GM18909 (cell line): ENCODE measurements around the gene FBXO7.

Source experiments
- ATAC-seq: cut with Tn5 transposase; IDR thresholded peaks from one replicate; pipeline ENCODE4 v1.9.1; 2021; ENCODE audit warnings: mild to moderate bottlenecking; ENCODE audit not compliant: unreplicated experiment, poor library complexity

FBXO7 gene

DNA sequence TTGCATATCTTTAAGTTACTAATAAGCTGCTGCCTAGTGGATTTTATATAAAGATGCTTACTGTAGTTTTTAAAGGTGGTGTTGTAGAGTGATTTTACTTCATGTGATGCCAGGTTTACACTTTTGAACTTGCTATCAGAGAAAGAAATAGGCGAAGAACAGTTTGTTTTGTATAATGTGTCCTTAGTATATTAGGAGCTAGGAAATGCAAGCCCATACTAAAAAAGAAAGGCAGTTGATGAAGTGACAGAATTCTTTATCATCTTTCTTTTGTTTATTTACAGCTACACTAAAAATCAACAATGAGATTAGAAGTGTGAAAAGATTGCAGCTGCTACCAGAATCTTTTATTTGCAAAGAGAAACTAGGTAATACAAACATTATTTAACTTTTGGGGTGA is 12.8 kb downstream of the FBXO7 start:
- ATAC-seq = no peak

DNA sequence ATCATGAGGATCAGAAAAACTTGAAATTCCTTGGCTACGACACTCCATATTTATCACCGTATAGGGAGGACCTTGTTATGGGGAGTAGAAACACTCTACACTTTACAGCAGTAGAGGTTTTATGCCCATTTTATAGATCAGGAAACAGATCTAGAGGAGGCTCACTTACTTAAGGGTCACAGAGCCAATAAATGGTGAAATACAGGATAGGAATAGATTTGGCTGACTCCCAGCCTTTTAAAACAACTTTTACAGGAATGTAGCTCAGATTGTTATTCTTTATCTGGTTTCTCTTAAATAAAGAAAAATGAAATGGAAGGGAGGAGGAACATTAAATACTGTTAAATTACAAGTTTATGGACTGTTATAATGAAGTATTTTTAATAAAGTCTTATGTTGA is 14.8 kb downstream of the FBXO7 start:
- ATAC-seq = no peak

DNA sequence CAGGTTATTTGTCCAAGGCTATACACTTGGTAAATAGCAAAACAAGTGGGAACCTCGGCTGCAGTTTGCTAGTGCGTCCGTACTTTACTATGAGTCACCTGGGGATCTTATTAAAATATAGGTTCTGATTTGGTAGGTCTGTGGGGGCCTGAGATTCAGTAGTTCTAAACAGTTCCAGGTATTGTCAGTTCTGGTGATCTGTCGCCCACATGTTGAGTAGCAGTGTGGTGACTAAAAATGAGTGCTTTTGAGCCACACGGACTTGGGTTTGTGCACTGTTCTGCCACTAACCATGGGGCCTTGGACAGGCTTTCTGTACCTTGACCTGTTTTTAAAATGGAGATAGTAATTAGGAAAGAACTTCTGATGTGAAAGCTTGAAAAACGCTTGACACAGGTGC is 15.7 kb downstream of the FBXO7 start:
- no peak for ATAC-seq

DNA sequence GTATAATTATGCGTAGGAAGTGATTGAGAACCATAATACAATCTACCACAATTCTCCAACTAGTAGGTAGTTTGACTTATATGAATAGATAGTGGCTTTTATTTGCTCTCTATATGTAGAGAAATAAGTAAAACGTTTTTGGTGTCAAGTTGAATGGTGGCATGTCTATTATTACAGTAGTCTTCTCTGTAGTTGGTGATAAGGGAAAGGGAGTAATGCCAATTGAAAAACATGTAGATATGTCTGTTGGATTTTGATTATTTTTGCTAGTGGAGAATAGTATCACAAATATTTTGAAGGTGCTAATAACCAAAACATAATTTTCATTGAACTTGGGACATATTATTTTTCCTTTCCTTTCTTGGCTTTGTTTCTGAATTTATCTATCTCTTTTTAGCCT is 17.5 kb downstream of the FBXO7 start:
- ATAC-seq = no peak

DNA sequence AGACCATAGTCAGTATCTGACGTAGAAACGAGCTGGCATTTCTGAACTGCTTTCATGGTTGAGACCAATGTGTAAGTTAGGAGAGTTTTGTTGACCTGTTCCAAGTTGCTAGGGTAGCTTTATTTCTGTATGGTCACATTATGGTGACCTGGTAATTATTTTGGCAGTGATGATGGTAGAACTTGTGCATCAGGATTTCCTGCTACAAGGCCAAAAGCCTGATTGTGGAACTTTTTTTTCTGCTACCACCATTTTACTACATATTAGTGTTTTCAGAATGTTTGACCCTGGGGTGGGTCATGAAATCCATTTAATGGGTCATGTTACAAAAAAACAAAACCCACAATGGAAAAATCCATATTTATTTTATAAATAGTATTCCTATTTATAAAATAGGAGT is 18.9 kb downstream of the FBXO7 start:
- ATAC-seq = no peak

DNA sequence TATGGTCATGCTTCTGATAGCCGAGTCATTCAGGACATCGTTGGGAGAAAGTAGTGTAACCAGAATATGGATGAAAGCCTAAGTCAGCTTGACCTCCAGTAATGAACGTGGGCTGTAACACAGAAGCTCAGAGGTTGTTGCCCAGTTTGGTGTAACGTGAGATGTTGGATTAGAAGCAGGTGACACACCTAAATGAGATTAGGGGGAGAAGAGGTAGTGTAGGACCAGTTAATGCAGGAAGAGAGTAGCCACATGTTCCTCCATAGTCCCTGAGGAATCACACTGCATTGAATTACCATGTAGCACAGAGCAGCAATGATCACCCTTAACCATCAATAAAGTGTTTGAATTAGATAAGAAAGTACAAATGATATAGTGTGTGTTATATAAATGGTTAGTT is 20.4 kb downstream of the FBXO7 start:
- ATAC-seq = no peak

DNA sequence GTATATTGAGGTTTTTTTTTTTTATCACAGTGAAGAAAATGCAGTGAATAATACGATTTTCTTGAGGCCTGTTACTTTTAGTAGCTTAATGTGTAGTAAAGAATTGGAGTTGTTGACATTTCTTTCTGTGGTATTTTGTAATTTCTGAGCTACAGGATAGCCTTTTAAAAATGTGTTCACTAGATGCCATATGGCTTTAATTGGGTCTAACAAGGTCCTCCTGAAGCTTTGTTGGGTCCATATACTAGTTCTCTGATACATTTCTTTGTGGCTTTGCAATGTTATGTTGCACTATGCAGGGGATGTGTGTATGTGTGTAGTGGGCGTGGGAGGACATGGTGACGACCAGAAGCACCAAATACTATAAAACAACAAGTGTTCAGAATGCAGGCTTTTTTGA is 25.1 kb downstream of the FBXO7 start:
- ATAC-seq = no peak

DNA sequence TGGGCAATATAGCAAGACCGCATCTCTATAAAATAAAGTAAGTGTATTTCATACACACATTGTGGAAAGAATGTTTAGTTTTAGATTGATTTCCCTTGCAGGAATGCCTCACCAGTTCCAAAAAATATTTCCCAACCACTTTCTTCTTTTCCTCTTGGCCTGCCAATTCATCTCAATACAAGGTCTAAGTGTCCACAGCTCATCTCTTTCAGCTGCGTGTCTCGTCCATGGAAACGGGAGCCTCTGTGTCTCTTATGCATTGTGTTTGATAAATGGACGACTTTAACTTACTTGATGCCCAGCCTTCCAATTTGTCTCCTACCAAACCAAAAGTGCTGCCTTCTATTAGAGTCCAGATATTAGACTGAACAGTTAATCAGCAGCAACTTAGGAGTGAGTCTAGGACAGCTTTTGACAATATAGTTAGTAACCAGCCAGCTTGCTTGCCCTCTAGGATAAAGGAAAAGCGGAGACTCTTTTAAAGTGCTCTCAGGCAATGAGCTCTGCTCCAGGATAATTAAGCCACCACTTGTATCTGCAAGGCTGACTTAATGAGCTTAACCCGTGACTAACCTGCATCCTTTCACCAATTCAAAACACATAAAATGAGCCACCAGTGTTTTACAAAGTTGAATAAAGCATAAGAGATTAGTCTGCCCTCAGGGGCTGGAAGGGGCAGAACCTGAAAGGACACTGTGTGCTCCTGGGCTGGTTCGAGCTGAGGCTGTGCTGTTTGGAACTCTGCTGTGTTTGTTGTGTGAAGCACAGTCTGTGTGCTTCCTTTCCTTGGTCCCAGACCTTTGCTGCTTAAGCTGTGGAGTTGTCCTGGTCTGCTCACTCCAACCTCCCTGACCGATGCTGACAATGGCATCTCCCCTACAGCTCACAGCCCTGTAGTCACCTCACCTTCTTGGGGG is 27.5 kb downstream of the FBXO7 start:
- no peak for ATAC-seq

DNA sequence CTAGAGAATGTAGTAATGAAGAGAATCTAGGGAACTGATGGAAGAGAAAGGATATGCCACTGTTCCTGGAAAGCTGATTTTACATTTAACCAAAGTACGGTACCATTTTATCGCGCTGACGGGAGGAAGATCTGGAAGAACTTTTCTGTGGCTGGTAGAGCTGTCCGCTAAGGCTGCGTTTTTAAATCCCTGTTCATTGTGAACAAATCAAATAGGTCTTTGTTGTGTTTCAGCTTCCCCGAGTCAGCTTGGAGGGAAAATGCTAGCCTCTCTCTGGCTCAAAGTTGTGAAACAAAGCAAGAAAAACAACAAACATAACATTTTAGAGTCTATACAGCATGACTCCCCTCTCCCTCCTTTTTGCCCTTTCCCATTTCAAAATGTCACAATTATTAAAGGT is 34.4 kb downstream of the FBXO7 start:
- no peak for ATAC-seq

DNA sequence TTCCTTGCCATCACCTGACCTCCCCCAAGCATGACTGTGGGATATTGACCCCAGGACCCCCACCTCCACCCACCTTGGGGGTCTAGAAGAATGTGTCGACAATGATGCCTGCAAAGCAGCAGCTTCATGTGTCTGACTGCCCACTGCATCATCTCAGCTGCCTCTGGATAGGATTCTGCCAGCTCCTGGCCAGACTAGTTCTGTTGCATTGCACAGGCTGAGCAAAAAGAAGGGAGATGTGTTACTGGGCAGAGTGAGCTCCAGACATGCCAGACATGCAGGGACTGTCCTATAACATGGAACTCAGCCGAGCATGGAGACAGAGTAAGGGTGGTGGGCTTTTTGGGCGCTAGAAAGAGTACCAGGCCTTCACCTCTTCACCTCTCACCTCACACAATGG is 36.7 kb downstream of the FBXO7 start:
- ATAC-seq = no peak

DNA sequence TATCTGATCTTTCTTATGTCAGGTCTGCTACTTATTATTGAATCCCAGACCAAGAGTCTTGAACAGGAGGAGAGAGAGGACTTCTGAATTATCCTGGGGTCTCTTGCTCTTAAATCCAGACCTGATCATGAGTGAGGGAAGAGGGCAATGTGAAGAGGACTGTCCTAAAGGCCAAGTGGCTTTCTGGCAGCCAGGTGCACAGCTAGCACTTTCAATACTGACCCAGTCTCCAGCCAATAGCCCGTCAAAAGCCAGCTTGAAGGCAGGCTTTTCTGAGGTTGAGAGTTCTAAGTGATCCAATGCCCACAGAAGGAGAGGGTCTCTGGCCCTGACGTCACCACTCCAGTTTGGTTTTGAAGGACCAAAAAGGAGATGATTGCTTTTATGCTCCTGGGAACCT is 37.2 kb downstream of the FBXO7 start:
- no peak for ATAC-seq

DNA sequence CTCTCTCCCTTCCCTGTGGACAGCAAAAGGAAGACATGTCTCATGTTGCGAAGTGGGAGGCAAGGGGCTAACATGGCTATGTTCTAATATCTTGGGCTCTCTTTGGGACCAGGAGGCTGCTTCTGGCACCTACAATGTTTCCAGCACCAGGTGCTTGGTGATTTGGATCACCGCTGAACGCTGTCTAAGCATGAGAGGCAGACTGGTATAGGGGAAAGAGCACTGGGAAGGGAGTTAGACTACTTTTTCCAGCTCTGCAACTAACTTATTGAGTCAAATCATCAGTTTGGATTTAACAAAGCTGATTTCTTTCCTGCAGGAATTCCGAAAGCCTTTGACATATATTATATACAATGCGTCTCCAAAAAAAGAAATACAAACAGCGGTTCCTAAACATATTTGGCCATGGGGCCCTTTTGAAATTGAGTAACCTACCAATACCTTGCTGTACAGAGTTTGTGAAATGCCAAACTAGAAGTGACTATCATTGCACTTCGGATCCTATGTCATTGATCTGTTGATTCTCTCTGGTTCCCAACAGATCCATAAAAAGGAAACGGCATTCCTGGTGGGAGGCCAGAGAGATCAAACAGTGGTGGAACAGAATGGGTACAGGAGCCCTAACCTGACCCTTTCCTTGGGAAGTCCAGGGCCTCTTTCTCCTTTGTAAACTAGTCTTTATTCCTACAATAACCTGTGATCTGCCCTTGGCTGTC is 37.8 kb downstream of the FBXO7 start:
- no peak for ATAC-seq

DNA sequence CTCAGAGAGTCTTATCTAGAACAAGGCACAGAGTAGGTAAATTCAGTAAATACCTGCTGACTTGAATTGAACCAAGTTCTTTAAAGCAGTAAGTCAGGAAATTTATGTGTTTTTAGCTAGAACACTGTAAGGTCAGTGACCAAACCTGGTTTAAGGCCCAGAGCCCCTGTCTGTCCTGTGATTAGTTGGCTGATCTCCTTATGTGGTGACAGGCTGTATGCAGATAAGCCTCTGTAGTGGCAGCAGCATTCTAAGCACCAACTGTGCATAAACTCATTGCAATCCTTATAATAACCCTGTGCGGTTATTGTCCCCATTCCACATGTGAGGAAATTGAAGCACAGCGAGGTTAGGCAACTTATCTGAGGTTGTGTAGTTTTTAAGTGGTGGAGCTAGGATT is 40.5 kb downstream of the FBXO7 start:
- no peak for ATAC-seq

DNA sequence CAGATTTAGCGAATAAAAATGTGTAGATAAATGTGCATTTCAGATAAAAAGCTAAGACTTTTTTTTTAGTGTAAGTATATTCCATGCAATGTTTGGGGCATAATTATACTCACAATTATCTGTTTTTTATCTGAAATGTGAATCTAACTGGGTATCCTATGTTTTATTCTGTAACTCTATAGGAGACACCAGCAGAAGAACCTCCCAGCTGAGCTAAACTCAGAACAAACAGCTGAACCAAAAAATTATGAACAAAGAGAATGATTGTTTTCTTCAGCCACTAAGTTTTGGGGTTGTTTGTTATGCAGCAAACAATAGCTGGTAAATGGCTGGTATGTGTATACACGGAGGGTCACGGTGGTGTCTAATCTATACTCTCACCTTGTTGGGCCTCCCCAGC is 42.9 kb downstream of the FBXO7 start:
- ATAC-seq = no peak

DNA sequence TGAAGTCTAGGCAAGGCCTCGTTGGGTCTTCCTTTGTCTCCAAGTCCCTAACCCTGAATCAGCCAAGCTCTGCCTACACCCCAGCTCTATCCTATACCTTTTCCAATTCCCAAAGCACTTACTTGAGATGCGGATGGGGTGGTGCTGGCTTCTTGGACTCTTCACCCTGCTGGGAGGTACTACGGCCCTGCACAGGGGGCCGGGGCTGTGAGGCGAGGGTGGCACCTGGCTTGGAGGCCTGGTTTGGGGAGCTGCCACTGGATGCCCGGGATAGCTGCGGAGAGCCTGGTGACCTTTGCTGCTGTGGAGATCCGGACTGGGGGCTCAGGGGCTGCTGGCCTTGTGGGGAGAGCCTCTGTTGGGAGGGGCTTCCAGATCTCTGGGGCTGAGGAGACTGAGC is 43.3 kb downstream of the FBXO7 start:
- ATAC-seq = no peak

DNA sequence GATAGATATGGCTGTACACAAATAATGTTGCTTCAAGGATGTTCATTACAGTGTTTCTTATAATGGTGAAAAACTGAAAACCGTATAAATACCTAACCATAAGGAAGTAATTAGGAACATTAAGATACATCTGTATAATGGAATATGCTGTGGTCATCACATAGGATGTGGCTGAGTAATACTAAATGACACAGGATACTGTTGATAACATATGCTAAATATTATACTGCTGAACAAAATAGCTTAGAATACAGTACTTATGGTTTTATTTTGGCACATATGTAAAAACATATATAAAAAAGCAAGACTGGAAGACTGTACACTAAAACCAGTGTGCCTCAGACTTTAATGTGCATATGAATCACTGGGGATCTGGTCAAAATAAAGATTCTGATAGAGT is 43.8 kb downstream of the FBXO7 start:
- ATAC-seq = no peak

DNA sequence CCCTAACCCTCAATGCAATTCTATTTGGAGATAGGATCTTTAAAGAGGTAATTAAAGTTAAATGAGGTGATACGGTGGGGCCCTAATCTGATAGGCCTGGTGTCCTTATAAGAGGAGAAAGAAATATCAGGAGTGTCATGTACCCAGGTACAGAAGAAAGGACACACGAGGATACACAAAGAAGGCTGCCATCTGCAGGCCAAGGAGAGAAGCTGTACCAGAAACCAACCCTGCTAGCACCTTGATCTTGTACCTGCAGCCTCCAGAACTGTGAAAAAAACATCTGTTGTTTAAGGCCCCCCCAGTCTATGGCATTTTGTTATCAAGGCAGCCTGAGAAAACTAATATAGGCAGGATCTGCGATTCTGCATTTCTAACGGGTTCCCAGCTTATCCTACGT is 44.2 kb downstream of the FBXO7 start:
- no peak for ATAC-seq

DNA sequence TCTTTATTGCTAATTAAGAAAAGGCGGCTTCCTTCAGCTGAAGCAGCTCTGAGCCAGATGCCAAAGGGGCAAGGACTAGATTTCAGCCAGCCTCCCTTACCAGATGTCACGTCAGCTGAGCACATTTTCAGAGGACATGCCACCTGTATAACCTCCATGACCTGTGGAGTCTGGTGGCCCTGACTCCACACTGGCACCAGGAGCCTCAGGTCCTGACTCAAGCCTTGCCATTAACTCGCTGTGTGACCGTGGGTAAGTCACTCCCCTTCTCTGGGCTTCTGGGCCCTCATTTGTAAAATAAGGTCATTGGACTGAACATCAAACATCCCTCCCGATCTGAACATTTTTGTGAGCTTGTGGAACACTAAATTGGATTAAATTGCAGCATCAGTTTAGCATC is 46.0 kb downstream of the FBXO7 start:
- ATAC-seq = no peak

DNA sequence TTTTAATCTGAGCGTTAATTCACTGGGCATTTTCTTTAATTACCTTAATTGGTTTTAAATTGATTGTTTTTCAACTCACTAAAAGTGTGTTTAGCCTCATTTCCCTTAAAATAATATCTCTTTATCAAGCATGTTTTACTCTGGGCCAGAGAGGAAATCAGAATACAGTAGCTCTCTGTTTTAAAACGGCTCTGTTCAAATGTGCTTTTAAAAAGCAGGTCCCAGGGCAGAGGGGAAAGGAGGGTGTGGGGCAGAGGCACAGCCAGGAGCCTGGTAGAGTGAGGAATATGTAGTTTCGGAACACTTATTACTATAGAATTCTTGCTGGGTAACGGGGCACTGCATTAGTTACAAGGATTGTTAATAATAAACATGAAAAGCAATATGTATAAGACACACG is 47.6 kb downstream of the FBXO7 start:
- no peak for ATAC-seq

DNA sequence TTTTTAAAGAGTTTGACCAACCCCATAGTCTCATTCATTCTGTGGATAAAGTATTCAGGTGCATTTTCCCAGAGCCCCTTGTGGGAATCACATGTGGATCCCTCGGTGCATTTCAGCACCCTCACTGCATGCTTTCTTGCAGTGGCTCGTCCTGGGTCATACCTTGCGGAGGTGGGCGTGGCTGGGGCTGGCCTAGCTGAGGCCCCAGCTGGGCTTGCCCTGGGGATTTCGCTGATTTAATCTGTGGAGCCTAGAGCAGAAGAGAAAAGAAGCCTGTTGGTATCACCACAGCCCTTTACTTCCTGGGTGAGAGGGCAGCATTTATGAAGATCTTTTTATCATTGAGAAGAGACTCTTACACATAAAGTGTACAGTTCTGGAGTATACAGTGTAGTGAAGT is 53.1 kb downstream of the FBXO7 start:
- no peak for ATAC-seq

DNA sequence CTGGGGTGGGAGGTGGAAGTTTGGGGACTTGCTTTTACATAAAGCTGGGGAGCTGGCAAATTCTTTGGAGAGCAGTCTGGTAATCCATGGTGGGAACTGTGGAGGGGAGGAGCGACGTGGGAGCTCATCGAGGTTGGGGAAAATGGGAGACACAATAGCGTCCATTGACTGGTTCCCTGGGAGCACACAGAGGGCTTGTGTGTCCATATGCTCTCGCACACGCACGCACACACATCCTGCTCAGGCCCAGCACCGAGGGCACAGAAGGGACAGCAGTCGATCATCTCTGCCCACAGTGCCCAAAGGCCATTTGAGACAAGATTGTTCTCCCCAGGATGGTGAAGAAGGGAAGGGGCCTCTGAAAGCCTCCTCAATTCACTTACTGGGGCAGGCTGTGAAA is 53.7 kb downstream of the FBXO7 start:
- no peak for ATAC-seq
